ENCODE data around the gene NDE1.
"Not testable (repeated sequence)": the region's sequence is repeated elsewhere in the genome, so short reads cannot be mapped to it uniquely, and the experiment has no call there.

NDE1 gene

DNA sequence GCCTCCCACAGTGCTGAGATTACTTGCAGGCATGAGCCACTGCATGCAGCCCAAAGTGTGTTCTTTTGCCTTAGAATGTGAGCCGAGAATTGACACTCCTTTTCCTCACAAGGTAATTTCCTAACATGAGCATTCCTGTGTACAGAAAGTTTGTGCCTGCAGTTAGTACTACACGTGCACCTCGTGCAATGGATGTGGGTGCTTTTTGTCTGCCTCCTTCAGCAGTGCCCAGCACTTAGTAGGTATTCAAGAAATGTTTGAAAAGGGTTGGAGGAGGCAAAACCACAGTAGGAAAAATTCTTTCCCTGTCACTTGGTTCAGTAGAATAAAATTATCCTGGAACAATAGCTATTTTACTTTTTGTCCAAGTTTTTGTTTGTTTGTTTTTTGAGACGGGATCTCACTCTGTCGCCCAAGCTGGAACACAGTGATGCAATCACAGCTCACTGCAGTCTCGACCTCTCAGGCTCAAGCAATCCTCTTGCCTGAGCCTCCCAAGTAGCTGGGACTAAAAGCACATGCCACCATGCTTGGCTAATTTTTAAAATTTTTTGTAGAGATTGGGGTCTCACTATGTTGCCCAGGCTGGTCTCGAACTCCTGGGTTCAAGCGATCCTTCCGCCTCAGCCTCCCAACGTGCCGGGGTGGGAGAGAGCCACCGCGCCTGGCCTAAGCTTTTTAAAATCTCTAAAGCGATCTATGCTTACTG lies 2.4 kb downstream of the NDE1 start:
- DNase-seq (ENCODE audit: low spot score), result no peak

DNA sequence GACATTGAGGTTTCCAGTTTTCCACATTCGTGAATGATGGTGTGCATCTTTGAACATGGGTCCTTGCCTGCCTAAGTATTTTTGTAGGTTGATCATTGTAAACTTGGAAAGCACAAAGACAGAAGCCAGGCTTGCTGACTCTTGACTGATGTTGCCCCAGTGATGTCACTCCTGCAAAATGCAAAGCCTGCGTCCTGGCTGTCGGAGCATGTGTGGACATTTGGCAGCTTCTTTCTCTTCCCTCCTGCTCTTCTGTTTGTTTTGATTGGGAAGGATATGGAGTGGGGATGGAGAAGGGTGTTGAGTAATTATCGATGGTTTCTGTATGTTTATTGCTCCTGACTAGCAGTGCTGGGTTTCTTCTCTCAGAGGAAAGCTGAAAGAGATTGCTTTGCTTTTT lies 3.2 kb downstream of the NDE1 start:
- DNase-seq (ENCODE audit: low spot score), result no peak

DNA sequence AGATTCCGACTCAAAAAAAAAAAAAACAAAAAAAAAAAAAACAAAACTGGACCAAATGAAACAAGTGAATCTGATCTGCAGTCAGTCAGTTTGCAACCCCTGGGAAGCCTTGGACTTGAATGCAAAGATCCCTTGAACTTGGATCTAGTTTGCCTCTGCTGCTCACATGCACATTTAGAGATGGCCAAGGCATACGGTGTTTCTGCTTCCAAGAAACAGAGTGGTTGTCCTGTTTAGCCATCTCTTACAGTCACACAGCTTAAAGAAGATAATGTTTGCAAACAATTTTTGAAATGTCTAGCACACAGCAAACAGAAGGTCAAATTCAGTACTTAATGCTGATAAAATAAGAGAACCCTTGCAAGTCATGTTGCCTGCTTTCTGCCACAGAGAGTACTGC lies 4.5 kb downstream of the NDE1 start:
- no peak for DNase-seq (ENCODE audit: low spot score)

DNA sequence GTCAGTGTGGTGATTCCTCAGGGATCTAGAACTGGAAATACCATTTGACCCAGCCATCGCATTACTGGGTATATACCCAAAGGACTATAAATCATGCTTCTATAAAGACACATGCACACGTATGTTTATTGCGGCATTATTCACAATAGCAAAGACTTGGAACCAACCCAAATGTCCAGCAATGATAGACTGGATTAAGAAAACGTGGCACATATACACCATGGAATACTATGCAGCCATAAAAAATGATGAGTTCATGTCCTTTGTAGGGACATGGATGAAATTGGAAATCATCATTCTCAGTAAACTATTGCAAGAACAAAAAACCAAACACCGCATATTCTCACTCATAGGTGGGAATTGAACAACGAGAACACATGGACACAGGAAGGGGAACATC lies 5.5 kb downstream of the NDE1 start:
- not testable (repeated sequence) for DNase-seq (ENCODE audit: low spot score)

DNA sequence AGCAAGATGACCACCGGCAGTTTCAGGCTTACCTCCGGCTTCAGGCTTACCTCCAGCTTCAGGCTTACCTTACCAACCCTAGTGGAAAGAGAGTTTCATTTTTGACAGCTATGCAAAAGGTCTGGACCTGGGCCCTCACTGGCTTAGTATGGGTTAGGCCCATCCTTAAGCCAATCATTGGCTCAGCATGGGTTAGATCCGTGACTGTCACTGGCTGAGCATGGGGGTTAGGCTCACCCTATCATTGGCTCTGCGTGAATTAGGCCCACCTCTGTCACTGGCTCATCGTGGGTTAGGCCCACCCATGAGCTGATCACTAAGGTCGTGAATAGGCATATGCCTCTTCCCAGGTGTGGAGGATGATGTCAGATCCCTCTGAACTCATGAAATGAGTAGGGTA lies 8.1 kb downstream of the NDE1 start:
- no peak for DNase-seq (ENCODE audit: low spot score)

DNA sequence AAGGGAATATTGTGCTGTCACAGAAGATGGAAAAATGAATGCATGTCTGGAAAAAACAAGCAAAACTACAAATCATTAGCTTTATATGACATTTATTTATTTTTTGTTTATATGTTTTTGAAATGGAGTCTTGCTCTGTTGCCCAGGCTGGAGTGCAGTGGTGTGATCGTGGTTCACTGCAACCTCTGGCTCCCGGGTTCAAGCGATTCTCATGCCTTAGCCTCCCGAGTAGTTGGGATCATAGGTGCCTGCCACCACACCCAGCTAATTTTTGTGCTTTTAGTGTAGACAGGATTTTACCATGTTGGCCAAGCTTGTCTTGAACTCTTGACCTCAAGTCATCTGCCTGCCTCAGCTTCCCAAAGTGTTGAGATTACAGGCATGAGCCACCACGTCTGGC lies 8.5 kb downstream of the NDE1 start:
- DNase-seq (ENCODE audit: low spot score), result no peak

DNA sequence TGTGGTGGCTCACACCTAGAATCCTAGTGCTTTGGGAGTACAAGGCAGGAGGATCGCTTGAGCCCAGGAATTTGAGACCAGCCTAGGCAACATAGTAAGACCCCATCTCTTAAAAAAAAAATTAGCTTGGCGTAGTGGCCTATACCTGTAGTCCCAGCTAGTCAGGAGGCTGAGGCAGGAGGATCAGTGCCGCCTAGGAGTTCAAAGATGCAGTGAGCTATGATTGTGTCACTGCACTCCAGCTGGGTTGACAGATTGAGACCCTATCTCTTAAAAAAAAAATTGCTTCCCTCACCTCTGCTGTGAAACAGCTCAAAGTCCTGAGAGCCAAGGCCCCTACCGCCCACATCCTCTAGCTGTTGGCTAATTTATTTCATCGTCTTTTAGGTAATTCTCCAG lies 10.2 kb downstream of the NDE1 start:
- DNase-seq (ENCODE audit: low spot score), result no peak

DNA sequence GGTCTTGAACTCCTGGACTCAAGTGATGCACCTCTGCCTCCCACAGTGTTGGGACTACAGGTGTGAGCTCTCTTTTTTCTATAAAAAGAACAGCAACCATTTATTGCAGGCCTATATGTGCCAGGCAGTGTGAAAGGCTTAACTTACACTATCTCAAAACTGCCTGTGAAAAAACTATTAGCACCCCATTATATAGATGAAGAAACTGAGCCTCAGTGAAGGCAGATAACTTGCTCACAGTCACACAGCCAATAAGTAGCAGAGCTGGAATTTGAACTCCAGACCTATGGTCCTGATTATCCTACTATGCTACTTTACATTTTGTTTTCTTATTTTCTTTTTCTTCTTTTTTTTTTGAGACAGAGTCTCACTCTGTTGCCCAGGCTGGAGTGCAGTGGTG lies 15.1 kb downstream of the NDE1 start:
- no peak for DNase-seq (ENCODE audit: low spot score)

DNA sequence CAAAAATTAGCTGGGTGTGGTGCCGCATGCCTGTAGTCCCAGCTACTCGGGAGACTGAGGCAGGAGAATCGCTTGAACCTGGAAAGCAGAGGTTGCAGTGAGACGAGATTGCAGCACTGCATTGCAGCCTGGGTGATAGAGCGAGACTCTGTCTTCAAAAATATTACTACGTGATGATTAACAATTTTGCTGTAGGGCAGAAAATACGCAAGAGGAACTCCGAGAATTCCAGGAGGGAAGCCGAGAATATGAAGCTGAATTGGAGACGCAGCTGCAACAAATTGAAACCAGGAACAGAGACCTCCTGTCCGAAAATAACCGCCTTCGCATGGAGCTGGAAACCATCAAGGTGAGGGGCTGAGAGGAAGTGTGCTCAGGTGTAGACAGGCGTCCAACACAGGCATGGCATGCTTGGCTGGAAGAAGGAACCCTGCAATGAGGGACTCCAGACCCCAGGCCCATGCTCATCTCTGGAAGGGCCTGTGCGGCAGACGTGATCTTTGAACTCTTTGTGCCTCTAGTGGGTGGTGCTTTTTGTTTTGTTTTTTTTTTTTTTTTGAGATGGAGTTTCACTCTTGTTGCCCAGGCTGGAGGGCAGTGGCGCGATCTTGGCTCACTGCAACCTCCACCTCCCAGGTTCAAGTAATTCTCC lies 17.2 kb downstream of the NDE1 start:
- no peak for DNase-seq (ENCODE audit: low spot score)

DNA sequence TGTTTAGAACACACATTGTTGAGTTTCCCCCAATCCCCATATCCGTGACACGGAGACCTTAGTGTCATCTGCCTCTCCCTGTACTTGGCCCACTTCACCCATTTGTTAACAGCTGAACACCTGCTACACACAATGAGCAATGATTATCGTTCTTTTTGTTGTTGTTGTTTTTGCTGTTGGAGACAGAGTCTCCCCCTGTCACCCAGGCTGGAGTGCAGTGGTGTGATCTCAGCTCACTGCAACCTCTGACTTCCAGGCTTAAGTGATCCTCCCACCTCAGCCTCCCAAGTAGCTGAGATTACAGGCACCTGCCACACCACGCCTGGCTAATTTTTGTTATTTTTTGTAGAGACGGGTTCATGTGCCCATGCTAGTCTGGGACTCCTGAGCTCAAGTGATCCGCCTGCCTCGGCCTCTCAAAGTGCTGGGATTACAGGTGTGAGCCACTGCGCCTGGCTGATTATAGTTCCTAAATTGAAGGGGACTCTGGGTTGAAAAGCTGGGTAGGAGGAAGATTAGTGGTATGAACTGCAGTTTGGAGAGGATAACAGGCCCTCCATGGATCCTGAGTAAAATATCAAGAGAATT lies 21.6 kb downstream of the NDE1 start:
- no peak for DNase-seq (ENCODE audit: low spot score)

DNA sequence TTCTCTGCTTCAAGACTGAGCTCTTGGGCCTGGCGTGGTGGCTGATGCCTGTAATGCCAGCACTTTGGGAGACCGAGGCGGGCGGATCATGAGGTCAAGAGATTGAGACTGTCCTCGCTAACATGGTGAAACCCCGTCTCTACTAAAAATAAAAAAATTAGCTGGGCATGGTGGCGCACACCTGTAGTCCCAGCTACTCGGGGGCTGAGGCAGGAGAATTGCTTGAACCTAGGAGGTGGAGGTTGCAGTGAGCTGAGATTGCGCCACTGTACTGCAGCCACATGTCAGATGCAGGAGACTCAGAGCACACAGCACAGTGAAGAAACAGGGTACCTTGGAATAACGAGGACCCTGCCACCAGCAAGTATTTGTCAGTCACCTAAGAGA lies 22.1 kb downstream of the NDE1 start:
- DNase-seq (ENCODE audit: low spot score), result not testable (repeated sequence)

DNA sequence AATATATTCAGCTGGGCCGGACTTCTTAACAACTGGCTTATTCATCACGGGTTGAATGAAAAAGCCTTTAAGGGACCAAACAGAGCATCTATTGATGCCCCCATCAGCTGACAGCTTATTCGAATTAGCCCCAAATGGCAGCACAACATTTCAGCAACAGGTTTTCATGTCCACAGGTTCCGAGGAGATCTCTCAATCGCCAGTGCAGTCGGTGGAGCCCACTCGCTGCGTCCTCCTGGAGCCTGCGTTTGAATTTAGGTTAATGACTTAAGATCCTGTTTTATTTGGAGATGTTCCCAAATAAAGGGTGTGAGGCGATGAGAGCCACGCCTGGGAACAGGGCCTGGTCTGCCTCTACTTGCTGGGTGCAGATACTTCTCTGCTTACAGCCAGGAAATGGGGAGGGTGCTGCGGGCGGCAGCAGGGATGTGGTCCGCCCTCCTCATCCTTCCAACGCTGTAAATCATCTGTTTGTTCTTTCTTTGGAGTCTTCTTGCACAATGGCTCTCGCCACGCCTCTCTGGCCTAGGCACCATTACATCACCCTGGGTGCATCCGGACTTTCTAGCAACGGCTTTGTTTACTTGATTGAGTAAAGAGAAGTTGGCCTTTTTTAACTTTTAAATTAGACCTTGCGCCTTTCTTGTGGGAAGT lies 22.6 kb downstream of the NDE1 start:
- peak; percentile 67 for DNase-seq (ENCODE audit: low spot score)

DNA sequence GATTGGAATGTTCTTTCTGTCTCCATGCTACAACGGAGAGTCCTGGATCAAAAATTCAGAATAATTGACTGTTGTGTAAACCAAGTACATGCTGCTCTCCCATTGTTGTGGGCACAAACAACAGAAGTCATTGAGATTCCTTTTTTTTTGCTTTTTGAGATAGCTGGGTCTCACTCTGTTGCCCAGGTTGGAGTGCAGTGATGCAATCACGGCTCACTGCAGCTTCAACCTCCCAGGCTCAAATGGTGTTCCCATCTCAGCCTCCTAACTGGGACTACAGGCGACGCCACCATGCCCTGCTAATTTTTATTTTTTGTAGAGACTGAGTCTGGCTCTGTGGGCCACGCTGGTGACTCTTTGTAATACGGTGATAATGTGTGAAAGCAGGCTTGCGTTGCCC lies 24.5 kb downstream of the NDE1 start:
- no peak for DNase-seq (ENCODE audit: low spot score)

DNA sequence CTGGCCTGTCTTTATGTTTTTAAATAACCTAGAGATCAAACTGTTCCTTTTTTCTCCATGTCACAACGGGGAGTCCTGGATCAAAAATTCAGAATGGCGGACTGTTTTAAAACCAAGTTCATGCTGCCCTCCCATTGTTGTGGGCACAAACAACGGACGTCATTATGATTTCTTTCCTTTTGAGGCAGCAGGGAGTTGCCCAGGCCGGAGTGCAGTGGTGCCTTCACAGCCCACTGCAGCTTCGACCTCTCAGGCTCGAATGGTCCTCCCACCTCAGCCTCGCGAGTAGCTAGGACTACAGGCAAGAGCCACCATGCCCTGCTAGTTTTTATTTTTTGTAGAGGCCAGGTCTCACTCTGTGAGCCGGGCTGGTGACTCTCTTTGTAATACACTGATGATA lies 26.5 kb downstream of the NDE1 start:
- DNase-seq (ENCODE audit: low spot score), result no peak

DNA sequence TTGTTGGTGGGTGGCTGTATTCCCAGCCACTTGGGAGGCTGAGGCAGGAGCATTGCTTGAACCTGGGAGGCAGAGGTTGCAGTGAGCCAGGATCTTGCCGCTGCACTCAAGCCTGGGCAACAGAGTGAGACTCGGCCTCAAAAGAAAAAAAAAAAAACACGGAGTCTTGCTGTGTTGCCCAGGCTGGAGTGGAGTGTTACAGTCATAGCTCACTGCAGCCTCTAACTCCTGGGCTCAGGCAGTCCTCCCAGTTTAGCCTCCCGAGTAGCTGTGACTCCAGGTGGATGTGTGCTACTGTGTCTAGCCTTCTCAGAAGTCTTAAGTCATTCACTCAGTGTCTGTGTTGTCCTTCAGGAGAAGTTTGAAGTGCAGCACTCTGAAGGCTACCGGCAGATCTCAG lies 27.4 kb downstream of the NDE1 start:
- DNase-seq (ENCODE audit: low spot score), result no peak

DNA sequence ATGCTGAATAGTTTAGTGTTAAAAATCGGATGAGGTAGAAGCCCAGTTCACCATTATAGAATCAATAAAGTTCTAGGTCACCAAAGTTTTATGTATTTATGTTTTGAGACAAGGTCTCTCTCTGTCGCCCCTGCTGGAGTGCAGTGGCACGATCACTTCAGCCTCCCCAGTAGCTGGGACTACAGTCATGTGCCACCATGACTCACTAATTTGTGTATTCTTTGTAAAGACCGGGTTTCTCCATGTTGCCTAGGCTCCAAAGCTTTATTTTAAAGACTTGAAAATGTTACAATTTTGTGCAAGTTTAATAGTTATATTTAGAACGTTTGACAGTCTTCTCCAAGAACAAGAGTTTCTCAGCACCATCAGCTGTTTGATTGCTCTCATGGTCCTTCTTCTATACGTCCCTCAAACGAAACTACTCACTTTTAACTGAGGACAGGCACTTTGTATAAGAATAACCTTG lies 32.1 kb downstream of the NDE1 start:
- DNase-seq (ENCODE audit: low spot score), result no peak

DNA sequence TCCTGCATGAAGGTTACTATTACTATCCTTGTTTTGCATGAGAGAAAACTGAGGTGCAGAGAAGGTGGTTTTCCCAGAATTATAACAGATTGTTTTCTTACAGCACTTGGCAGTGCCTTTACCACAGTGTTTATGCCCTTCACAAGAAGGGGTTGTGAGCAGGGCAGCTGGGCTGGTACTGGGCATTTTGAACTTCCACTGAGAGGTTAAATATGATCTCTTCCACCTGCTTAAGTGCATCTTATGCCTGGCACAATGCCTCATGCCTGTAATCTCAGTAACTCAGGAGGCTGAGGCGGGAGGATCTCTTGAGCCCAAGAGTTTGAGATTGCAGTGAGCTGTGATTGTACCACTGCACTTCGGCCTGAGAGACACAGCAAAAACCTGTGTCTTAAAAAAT lies 36.2 kb downstream of the NDE1 start:
- no peak for DNase-seq (ENCODE audit: low spot score)

DNA sequence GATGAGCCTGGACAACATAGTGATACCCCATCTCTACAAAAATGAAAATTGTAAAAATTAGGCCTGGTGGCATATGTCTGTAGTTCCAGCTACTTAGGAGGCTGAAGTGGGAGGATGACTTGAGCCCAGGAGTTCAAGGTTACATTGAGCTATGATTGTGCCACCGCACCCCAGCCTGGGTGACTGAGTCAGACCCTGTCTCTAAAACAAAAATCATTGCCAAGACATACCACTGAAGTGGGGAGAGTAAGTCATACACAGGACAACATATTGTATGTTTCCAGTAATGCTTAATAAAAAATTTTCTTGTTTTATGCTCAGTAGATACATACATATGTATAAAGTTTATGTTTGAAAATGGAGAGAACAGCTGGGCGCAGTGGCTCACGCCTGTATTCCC lies 39.2 kb downstream of the NDE1 start:
- DNase-seq (ENCODE audit: low spot score), result no peak

DNA sequence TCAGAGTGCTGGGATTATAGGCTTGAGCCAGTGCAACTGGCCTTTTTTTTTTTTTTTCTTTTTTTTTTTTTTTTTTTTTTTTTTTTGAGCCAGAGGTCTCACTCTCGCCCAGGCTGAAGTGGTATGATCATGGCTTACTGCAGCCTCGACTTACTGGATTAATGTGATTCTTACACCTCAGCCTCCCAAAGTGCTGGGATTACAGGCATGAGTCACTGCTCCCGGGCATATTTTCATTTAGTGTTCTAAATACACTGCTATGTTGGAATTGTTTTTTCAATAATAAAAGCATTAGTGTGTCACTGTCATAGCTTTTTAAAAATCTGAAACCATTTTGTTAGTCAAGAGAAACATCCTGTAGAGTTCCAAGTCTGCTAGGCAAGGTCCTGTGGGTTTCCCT lies 40.3 kb downstream of the NDE1 start:
- no peak for DNase-seq (ENCODE audit: low spot score)

DNA sequence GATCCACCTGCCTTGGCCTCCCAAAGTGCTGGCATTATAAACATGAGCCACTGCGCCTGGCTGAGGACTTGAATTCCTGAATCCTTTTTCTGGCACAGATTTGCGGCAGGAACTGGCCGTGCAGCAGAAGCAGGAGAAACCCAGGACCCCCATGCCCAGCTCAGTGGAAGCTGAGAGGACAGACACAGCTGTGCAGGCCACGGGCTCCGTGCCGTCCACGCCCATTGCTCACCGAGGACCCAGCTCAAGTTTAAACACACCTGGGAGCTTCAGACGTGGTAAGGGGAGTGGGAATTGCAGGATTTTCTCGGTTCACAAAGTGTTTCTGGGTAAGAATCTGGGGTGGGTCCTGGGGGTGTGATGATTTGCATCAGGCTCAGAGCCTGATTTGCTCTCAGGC lies 41.0 kb downstream of the NDE1 start:
- DNase-seq (ENCODE audit: low spot score), result no peak

DNA sequence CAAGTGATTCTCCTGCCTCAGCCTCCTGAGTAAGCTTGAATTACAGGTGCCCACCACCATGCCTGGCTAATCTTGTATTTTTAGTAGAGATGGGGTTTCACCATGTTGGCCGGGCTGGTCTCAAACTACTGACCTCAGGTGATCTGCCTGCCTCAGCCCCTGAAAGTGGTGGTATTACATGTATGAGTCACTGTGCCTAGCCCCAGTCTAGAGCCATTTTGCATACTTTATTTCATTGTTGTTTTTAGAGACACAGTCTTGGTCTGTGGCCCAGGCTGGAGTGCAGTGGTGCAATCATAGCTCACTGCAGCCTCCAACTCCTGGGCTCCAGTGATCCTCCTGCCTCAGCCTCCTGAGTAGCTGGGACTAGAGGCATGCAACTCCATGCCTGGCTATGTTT lies 42.5 kb downstream of the NDE1 start:
- not testable (repeated sequence) for DNase-seq (ENCODE audit: low spot score)

DNA sequence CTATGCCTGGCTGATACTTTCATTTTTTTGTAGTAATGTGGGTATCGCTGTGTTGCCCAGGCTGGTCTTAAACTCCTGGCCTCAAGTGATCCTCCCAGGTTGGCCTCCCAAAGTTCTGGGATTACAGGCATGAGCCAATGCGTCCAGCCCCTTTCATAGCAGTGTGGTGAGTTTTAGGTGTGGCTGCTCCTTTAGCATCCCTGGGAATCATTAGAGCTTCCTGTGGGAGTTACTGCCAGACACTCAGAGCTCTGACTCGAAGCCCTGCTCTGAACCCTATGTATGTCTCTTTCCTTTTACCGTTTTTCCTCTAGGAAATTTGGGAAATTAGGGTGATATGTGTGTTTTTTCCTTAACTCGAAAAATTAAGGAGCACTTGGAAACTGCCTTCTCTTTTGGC lies 44.5 kb downstream of the NDE1 start:
- no peak for DNase-seq (ENCODE audit: low spot score)

DNA sequence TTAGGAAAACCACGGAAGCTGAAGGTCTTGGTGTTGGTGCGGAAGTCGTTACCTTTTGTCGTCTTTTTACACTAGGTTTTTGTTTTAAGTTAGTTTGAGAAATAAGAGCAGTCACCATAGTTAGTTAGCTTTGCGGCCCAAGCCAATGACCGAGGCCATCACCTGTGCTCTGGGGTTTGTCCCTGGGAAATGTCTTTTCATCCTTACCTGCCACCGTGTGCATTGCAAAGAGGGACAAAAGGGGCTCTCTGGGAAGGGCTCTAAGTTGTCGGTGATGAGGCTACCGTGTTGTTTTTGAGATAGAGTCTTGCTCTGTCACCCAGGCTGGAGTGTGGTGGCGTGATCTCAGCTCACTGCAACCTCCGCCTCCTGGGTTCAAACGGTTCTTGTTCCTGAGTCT lies 49.8 kb downstream of the NDE1 start:
- no peak for DNase-seq (ENCODE audit: low spot score)

Data from left forelimb (tissue), 1 donor.